Measurements from ENCODE around the gene KCNN3. TPM values are rescaled to one million over a fixed set of nuclear protein-coding genes. Genes with fewer than 3 reads are reported as not detected.

The KCNN3 gene
- total RNA-seq, 4 donors from 2014 or later = 5.0 to 30.0 (median 20.8) TPM

- Histone ChIP-seq H3K9me3 (no peaks in the 10 kb centered on the region), H3K27ac (peak overlapping the region; percentile 64 to 99 (median 86)), H3K36me3 (no peaks in the 10 kb centered on the region), H3K27me3 (no peaks in the 10 kb centered on the region), H3K4me1 (peaks cover 33 to 37% of the 10 kb centered on the region in 2 donors), H3K4me3 (no peak overlapping the region)
- TF ChIP-seq POLR2A (IDR thresholded peaks at IDR 0.05) (no peak), CTCF (IDR thresholded peaks at IDR 0.05 in 4 of 5, conservative IDR thresholded peaks at IDR 0.05 in 1 of 5) (no peak)
- in situ Hi-C loops (cut with MboI; ENCODE audit: low sequenced_read_pairs in 4 of 4) (no loop called here), intact Hi-C loops (cut with DNase I; ENCODE audit: low total_unique reads) (no loop called here)
- DNase-seq (peak in 1 of 2 donors; percentile 82), ATAC-seq (peak in 1 of 2 donors; percentile 45)
These were observed 23.3 kb downstream of the KCNN3 start for GRCh38 chr1:154846565-154847442.

GRCh38 chr1:154845879-154846278 lies 24.2 kb downstream of the KCNN3 start:
- ATAC-seq = no peak
- in situ Hi-C loops (cut with MboI; ENCODE audit: low sequenced_read_pairs in 4 of 4) (no loop called here), intact Hi-C loops (cut with DNase I; ENCODE audit: low total_unique reads) (no loop called here)
- H3K4me1 ChIP-seq = peaks cover 36% of the 10 kb centered on the region in 2 donors
- H3K27me3 ChIP-seq = no peaks in the 10 kb centered on the region
- DNase-seq = peak in 1 of 2 donors; percentile 17
- H3K36me3 ChIP-seq = no peaks in the 10 kb centered on the region
- no peak overlapping the region for H3K4me3 ChIP-seq
- peak overlapping the region; percentile 64 to 99 (median 86) for H3K27ac ChIP-seq
- TF ChIP-seq CTCF (IDR thresholded peaks at IDR 0.05 in 4 of 5, conservative IDR thresholded peaks at IDR 0.05 in 1 of 5) = no peak
- TF ChIP-seq POLR2A (IDR thresholded peaks at IDR 0.05) = no peak
- no peaks in the 10 kb centered on the region for H3K9me3 ChIP-seq

GRCh38 chr1:154845174-154845573 lies 24.9 kb downstream of the KCNN3 start:
- in situ Hi-C loops (cut with MboI; ENCODE audit: low sequenced_read_pairs in 4 of 4) (no loop called here), intact Hi-C loops (cut with DNase I; ENCODE audit: low total_unique reads) (no loop called here)
- no peaks in the 10 kb centered on the region for H3K27me3 ChIP-seq
- ATAC-seq (peak; percentile 49 to 55), DNase-seq (peak in 1 of 2 donors; percentile 72)
- TF ChIP-seq POLR2A (IDR thresholded peaks at IDR 0.05) (no peak), CTCF (IDR thresholded peaks at IDR 0.05 in 4 of 5, conservative IDR thresholded peaks at IDR 0.05 in 1 of 5) (no peak)
- no peaks in the 10 kb centered on the region for H3K36me3 ChIP-seq
- peaks cover 43% of the 10 kb centered on the region in 2 donors for H3K4me1 ChIP-seq
- peak overlapping the region; percentile 64 to 99 (median 86) for H3K27ac ChIP-seq
- H3K9me3 ChIP-seq = no peaks in the 10 kb centered on the region
- H3K4me3 ChIP-seq = no peak overlapping the region

GRCh38 chr1:154844297-154844681 lies 25.8 kb downstream of the KCNN3 start:
- H3K4me3 ChIP-seq = no peak overlapping the region
- TF ChIP-seq POLR2A (IDR thresholded peaks at IDR 0.05) (no peak), CTCF (IDR thresholded peaks at IDR 0.05 in 4 of 5, conservative IDR thresholded peaks at IDR 0.05 in 1 of 5) (no peak)
- peaks cover 51 to 52% of the 10 kb centered on the region in 2 donors for H3K4me1 ChIP-seq
- ATAC-seq = no peak
- H3K27me3 ChIP-seq = no peaks in the 10 kb centered on the region
- intact Hi-C loops (cut with DNase I; ENCODE audit: low total_unique reads) = loop anchor here (1.0 kb wide), 1 partner anchor 13 kb away; no protein-coding TSS in a partner anchor
- no peaks in the 10 kb centered on the region for H3K36me3 ChIP-seq
- peak in 1 of 2 donors; percentile 9 for DNase-seq
- H3K9me3 ChIP-seq = no peaks in the 10 kb centered on the region
- in situ Hi-C loops (cut with MboI; ENCODE audit: low sequenced_read_pairs in 4 of 4) = no loop called here
- H3K27ac ChIP-seq = peak overlapping the region in 2 of 4 donors; percentile 76 to 96
